Activated naive CD4-positive, alpha-beta T cell treated with anti-CD3 and anti-CD28 coated beads for 36 hours (primary cell): ENCODE measurements around the gene PDE4C. TPM values are rescaled to one million over a fixed set of nuclear protein-coding genes. Genes with fewer than 3 reads are reported as not detected.

Experiments used
- CTCF ChIA-PET: fragments of 350-600 bp; sonication (Branson Sonifier 250); formaldehyde crosslinking; loops from one replicate; lab custom pipeline; 2021; ENCODE audit warnings: antibody characterized with exemption; lab: Charles Lee
- DNase-seq: peaks from one replicate; pipeline ENCODE4 v3.0.0-alpha.2; 2020
- H3K27ac Mint-ChIP-seq: one replicate; pipeline ENCODE4 v1.8.0; 2021; ENCODE audit warnings: mild to moderate bottlenecking, mixed read lengths
- H3K27me3 Mint-ChIP-seq: one replicate; pipeline ENCODE4 v1.8.0; 2021; ENCODE audit warnings: low read depth, mixed read lengths
- H3K36me3 Mint-ChIP-seq: one replicate; pipeline ENCODE4 v1.8.0; 2021; ENCODE audit warnings: low read depth, mixed read lengths
- H3K4me1 Mint-ChIP-seq: one replicate; pipeline ENCODE4 v1.8.0; 2021; ENCODE audit warnings: low read depth, mixed read lengths
- H3K4me3 Mint-ChIP-seq: one replicate; pipeline ENCODE4 v1.8.0; 2021; ENCODE audit warnings: mild to moderate bottlenecking, moderate library complexity, mixed read lengths
- H3K9me3 Mint-ChIP-seq: one replicate; pipeline ENCODE4 v1.8.0; 2021; ENCODE audit warnings: mixed read lengths
- intact Hi-C: fragments of 100-400 bp; cut with micrococcal nuclease; formaldehyde crosslinking; loops from one replicate; pipeline ENCODE4 v1.15.1; 2023
- total RNA-seq, 2 experiments: library from RNA; stranded (reverse); gene quantifications; one replicate each; pipeline ENCODE4 v1.2.3, GENCODE V29; 2021

Gene PDE4C
- total RNA-seq, 2 experiments from 2014 or later = 0.10 TPM; not detected in 1

DNA sequence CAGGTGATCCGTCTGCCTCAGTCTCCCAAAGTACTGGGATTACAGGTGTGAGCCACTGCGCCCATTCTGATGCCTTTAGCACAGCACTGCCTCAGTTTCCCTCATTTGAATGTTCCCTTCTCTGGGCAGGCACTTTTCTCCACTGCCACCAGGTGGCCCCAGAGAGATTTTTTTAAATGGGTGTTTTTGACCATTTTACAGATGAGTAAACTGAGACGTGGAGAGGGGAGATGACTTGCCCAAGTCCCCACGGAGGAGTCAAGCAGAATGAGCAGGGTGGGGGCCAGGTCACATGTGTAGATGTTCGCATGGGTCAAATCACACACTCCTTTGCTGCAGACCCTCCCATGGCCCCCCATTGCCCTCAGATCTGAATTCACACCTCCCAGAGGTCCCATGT lies 3.2 kb upstream of the PDE4C start:
- H3K36me3 Mint-ChIP-seq = no peaks in the 10 kb centered on the region
- H3K4me1 Mint-ChIP-seq = peaks cover 25% of the 10 kb centered on the region
- intact Hi-C loops = no loop called here
- no peak overlapping the region for H3K4me3 Mint-ChIP-seq
- H3K27ac Mint-ChIP-seq = no peak overlapping the region
- peaks cover 2% of the 10 kb centered on the region for H3K9me3 Mint-ChIP-seq
- CTCF ChIA-PET = no interaction called here
- no peak for DNase-seq
- H3K27me3 Mint-ChIP-seq = peaks cover 73% of the 10 kb centered on the region

DNA sequence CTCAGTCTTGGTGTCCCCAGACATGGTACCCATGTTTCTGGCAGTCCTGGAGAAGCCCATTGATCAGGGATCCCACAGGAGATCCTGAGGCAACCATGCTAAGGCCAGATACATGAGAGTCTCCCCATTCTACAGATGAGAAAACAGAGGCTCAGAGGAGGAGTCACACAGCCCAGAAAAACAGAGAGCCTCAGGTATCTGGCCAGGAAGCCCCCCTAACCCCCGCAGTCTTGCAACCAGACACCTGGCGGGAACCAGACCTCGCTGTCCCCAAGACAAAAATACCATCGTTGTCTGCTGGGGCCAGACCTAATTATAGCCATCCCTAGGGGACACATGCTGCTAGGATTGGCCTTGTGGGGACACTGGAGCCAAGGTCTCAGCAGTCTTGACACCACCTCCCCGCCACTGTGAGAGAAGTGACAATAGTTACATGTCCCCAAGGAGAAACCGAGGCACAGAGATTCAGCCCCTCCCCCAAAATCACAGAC lies 1.6 kb upstream of the PDE4C start:
- CTCF ChIA-PET = interaction anchor here (1.1 kb wide), 1 partner anchor 51 kb away, joined by 3 read pairs; no protein-coding TSS in a partner anchor
- Mint-ChIP-seq H3K4me1 (peaks cover 28% of the 10 kb centered on the region), H3K27ac (no peak overlapping the region), H3K4me3 (no peak overlapping the region), H3K9me3 (no peaks in the 10 kb centered on the region), H3K27me3 (peaks cover 68% of the 10 kb centered on the region), H3K36me3 (no peaks in the 10 kb centered on the region)
- intact Hi-C loops = no loop called here
- no peak for DNase-seq

DNA sequence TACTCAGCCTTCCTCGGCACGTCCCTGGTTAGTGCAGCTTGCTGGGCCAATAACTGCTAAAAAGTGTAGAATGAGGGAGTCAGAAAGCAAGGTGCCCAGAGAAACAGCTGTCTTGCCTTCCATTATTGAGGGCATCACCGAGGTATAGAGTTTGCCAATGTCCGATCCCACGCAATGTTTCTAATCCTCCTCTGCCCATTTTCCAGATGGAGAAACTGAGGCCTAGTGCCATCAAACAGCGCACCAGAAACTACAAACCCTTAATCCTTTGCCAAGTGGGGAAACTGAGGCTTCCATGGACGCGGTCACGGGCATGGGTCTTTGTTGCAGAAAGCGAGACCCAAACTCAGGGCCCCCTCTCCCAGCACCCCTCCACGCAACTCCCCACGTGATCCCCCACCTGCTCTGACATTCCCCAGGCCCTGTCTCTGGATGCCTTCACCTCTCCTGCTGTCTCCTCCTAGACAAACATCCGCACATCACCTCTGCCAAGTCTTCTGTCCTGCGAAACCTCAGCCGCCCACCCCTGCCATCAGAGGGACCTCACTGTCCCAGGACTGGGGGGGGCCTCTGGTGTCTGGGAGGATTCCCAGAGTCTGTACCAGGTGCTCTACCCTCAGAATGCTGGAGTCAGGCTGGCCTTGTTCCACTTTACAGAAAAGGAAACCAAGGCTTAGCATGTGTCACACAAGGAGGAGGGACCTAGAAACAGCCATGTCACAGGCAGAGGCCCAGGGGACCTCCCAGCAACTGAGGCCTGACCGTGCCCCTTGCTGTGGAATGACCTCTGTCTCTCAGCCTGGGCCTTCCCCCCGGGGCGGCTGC lies 930 bp upstream of the PDE4C start:
- CTCF ChIA-PET = no interaction called here
- Mint-ChIP-seq H3K27me3 (peaks cover 62% of the 10 kb centered on the region), H3K4me1 (peaks cover 25% of the 10 kb centered on the region), H3K4me3 (no peak overlapping the region), H3K36me3 (no peaks in the 10 kb centered on the region), H3K9me3 (no peaks in the 10 kb centered on the region), H3K27ac (no peak overlapping the region)
- DNase-seq = no peak
- intact Hi-C loops = no loop called here

DNA sequence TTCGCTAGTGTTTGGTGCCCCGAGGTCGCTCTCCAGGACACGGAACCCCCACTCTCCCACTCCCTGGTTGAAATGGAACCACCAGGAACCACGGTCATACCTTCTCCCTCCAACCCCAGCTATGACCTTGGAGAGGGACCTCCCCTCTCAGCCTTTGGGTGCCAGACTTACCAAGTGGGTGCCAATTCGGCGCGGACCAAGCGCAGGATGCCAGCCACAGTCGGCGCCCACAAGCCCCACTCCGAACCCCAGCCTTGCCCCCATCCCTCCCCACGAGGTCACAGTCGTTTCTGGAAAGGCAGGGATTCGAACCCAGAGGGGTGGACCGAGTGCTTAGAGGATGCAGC lies 910 bp downstream of the PDE4C start:
- DNase-seq = no peak
- H3K4me3 Mint-ChIP-seq = peak overlapping the region; percentile 8
- H3K4me1 Mint-ChIP-seq = peaks cover 27% of the 10 kb centered on the region
- no peak overlapping the region for H3K27ac Mint-ChIP-seq
- H3K27me3 Mint-ChIP-seq = peaks cover 62% of the 10 kb centered on the region
- CTCF ChIA-PET = interaction anchor here (1.4 kb wide), 1 partner anchor 103 kb away, joined by 7 read pairs; no protein-coding TSS in a partner anchor
- H3K36me3 Mint-ChIP-seq = no peaks in the 10 kb centered on the region
- intact Hi-C loops = loop anchor here (2.0 kb wide), 1 partner anchor 33 kb away; the partner anchor contains the start of gene MPV17L2
- no peaks in the 10 kb centered on the region for H3K9me3 Mint-ChIP-seq

DNA sequence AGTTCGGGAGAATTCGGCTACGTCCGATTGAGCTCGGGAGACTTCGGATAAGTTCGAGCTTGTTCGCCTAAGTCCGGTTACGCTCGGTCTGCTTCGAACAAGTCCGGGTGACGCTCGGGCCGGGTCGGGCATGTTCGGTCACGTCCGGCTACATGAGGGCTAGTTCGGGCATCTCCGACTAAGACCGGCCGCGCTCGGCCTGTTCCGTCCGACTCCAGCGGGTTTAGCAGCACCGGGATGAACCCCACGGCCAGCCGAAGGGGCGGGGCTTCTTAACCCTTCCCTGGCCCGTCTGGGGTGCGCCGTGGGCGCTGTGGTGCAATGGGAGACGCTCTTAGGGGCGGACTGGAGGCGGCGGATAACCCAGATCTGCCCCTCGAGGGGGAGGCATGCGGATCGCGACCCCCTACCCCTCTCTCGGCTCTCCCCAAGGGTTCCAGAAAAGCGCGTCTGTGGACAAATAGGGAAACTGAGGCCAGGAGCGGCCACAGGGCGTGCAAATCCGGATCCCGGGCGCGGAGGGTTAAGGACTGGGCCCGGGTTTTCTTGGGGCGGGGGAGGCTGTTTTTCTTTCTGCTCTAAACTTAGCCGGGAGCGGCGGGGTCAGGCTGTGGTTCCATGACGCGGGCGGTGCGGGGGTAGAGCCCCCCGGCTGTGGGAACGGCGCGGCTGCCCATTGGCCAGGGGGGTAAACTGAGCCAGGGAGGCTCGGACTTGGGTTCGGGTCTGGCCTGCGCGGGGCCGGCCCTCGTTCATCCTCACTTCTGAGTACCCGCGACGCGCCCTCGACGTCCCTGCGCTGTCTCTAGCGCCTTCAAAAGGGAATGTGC lies 1.5 kb downstream of the PDE4C start:
- CTCF ChIA-PET = interaction anchor here (0.6 to 1.5 kb wide), 10 partner anchors 8 to 163 kb away, joined by 3 to 7 read pairs (median 4); partner anchors contain the start of gene MPV17L2
- Mint-ChIP-seq H3K36me3 (no peaks in the 10 kb centered on the region), H3K9me3 (no peaks in the 10 kb centered on the region), H3K4me3 (peak overlapping the region; percentile 76), H3K4me1 (peaks cover 27% of the 10 kb centered on the region), H3K27me3 (peaks cover 58% of the 10 kb centered on the region), H3K27ac (no peak overlapping the region)
- intact Hi-C loops = loop anchor here (1.0 to 2.0 kb wide), 2 partner anchors 20 to 32 kb away; partner anchors contain the start of genes MPV17L2 and RAB3A
- DNase-seq = peak; percentile 97

DNA sequence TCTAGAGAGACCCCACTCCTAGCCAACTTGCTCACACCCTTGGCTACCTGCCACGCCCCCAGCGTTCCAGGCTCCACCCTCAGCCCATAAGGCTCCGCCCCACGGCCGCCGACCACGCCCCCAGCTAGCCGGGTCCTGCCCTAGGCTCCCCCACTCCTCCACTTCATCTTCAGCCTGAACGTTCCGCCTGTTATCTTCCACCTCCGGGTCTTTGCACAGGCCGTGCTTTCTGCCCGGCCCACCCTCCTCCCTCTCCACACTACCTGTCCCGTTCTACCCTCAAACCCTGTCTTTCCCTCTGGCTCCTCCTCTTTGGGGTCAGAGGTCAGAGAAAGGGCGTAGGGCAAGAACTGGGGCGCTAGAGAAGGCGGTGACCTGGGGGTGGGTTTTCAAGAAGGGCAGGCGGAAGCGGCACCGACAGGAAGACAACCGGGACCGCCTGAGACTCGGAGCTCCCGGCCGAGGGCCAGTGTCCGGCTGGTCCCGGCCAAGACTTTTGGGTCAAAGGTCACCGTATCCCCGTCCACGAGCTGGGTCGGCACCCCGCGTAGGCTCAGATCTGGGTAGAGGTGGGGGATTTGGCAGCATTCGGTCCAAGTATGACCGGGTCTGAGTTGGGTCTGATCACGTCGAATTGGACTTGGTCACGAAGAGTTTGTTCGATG lies 2.2 kb downstream of the PDE4C start:
- Mint-ChIP-seq H3K36me3 (no peaks in the 10 kb centered on the region), H3K9me3 (no peaks in the 10 kb centered on the region), H3K4me1 (peaks cover 27% of the 10 kb centered on the region), H3K27me3 (peaks cover 54% of the 10 kb centered on the region), H3K4me3 (peak overlapping the region; percentile 76), H3K27ac (no peak overlapping the region)
- intact Hi-C loops = loop anchor here (1.0 to 2.0 kb wide), 2 partner anchors 20 to 31 kb away; partner anchors contain the start of genes MPV17L2 and RAB3A
- CTCF ChIA-PET = interaction anchor here (0.6 to 1.5 kb wide), 10 partner anchors 8 to 164 kb away, joined by 3 to 7 read pairs (median 4); partner anchors contain the start of gene MPV17L2
- DNase-seq = peak; percentile 29

DNA sequence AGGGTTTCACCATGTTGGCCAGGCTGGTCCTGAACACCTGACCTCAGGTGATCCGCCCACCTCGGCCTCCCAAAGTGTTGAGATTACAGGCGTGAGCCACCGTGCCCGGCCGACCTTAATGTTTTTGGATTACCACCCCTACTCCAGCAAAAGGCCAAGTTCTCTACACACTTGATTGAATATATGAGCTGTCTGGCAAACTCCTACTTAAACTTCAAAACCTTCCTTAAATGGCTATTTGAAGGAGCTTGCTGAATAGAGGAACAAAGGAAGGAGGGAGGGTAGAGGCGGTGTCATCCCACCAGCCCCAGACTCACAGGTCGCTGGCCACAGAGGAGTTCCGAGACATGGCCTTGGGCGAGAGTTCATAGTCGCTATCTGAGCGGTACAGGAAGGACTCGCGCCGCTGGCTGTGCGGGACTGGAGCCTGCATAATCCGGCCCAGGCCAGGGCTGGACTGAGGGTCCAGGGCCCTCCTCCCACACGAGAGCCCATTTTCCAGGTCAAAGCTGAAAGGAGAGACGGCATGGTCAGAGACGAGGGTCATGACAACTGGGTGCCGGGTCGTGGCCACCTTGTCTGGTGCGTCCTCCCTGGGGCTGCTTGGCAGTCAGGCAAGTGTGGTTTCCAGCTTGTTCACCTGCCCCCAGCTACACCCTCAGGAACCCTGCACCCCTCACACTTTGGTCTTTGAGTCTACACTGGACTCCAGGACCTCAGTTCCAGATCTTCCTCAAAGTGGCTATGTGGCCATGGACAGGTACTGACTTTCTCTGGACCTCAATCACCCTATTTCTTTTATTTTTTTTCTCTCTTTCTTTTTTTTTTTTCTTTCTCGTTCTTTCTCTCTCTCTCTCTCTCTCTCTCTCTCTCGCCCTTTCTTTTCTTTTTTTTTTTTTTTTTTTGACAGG lies 4.2 kb downstream of the PDE4C start:
- Mint-ChIP-seq H3K9me3 (no peaks in the 10 kb centered on the region), H3K27ac (no peak overlapping the region), H3K27me3 (peaks cover 43% of the 10 kb centered on the region), H3K36me3 (no peaks in the 10 kb centered on the region), H3K4me3 (no peak overlapping the region), H3K4me1 (peaks cover 24% of the 10 kb centered on the region)
- no peak for DNase-seq
- CTCF ChIA-PET = interaction anchor here (0.9 kb wide), 1 partner anchor 189 kb away, joined by 5 read pairs; no protein-coding TSS in a partner anchor
- intact Hi-C loops = no loop called here

DNA sequence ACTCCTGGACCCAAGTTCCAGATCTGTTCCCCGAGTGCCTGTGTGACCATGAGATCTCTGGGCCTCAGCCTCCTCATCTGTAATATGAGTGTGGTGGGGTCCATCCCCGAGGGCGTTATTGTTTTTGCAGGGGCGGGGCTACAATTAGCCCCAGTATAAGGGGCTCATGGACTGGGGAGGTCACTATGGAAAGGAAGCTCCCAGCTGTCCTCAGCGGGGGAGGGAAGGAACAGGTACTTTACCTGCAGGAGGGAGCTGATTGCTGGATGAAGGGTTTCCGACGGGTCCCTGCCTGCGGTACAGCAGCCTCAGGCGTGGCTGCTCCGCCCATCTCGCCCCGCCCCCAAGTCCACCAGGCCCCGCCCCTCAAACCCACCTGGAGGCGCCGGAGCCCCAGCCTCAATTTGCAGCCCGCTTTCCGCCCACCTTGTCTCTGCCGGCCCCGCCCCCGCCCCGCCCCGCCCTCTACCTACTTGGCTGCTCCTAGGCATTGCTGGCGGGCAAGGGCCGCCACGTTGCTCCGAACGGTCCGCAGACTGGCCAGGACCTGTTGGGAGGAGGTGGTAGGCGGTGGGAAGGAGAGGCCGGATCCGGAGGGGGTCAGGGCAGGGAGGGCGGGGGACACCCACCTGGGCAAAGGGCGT lies 5.5 kb downstream of the PDE4C start:
- Mint-ChIP-seq H3K4me1 (peaks cover 18% of the 10 kb centered on the region), H3K27ac (no peak overlapping the region), H3K36me3 (no peaks in the 10 kb centered on the region), H3K9me3 (no peaks in the 10 kb centered on the region), H3K4me3 (no peak overlapping the region), H3K27me3 (peaks cover 34% of the 10 kb centered on the region)
- intact Hi-C loops = no loop called here
- CTCF ChIA-PET = interaction anchor here (0.9 to 1.4 kb wide), 4 partner anchors 31 to 190 kb away, joined by 3 to 6 read pairs (median 4); no protein-coding TSS in a partner anchor
- DNase-seq = no peak

DNA sequence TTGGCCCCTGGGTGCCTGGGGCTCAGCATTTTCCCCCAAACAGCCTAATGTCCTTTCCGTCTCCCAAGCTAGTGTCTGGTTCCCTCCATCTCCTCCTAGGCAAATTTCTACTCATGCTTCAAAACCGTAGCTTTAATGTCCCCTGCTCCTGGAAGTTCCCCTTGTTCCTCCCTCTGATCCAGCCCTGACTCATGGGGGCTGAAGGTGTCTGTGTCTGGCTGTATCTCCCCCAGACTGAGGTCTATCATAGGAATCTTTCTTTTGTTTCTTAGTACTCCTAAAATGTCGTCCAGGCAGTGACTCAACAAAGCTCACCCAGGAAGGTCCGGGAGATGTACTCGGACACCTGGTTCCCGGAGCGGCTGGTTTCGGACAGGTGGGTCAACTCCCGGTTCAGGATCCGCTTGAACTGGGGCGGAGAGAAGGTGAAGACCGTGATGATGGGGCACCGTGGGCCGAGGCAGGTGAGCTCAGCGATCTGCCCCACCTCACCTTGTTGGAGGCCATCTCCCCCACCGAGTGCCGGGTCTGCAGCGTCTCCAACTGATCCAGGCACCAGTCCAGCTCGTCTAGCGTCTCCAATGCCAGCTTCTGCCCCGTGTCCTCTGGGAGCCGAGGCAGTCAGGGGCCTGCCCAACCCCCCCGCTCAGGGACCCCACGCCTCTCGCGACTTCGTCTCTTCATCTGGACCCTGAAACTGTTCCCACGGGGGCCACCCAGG lies 6.2 kb downstream of the PDE4C start:
- Mint-ChIP-seq H3K4me1 (peaks cover 11% of the 10 kb centered on the region), H3K9me3 (no peaks in the 10 kb centered on the region), H3K36me3 (no peaks in the 10 kb centered on the region), H3K27ac (no peak overlapping the region), H3K4me3 (no peak overlapping the region), H3K27me3 (peaks cover 27% of the 10 kb centered on the region)
- intact Hi-C loops = no loop called here
- CTCF ChIA-PET = interaction anchor here (0.8 to 1.4 kb wide), 5 partner anchors 24 to 191 kb away, joined by 3 to 6 read pairs (median 4); no protein-coding TSS in a partner anchor
- no peak for DNase-seq

DNA sequence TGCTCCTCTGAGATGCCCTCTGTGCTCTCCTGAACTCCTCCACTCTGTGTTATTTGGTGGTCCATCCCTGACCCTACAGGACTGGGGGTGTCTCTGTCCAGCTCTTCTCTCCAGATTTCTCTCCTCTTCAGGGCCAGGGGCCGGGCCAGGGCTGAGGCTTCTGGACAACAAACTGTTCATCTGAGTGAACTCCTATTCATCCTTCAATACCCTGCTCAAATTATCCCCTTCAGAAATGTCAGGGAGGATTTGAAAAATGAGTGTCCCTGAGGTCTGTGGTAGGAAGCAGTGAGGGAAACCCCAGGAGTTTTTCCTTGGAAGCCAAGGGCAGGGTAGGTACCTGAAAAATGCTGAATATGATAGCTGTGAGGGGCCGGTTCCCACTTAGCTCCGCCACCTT lies 7.6 kb downstream of the PDE4C start:
- no peak for DNase-seq
- H3K27me3 Mint-ChIP-seq = peaks cover 14% of the 10 kb centered on the region
- H3K36me3 Mint-ChIP-seq = no peaks in the 10 kb centered on the region
- intact Hi-C loops = no loop called here
- no peak overlapping the region for H3K4me3 Mint-ChIP-seq
- H3K9me3 Mint-ChIP-seq = no peaks in the 10 kb centered on the region
- H3K4me1 Mint-ChIP-seq = peaks cover 2% of the 10 kb centered on the region
- H3K27ac Mint-ChIP-seq = no peak overlapping the region
- CTCF ChIA-PET = no interaction called here
